Gastrocnemius medialis (tissue), 4 donors: Measurements from ENCODE around the gene OVOL3. TPM values are rescaled to one million over a fixed set of nuclear protein-coding genes. Genes with fewer than 3 reads are reported as not detected.

Source experiments
- ATAC-seq, 2 donors: fragments of 150-250 bp; one replicate each; pipeline ENCODE4 v1.9.1; 2016
- DNase-seq, 2 donors: peaks; one replicate each; pipeline ENCODE4 v3.0.0-alpha.2; 2019
- H3K27ac ChIP-seq, 4 donors: fragments of 200-600 bp; sonication (generic); 1 replicate in 1 of 4; 2 replicates in 3 of 4; pipeline ENCODE4 v1.5.1; 2016 to 2018; ENCODE audit warnings: mild to moderate bottlenecking in 2 of 4, moderate library complexity in 1 of 4
- H3K27me3 ChIP-seq, 3 donors: fragments of 200-600 bp; sonication (generic) in 2 of 3; 1 replicate in 1 of 3; 2 replicates in 2 of 3; pipeline versions ENCODE4 v1.5.1 to v1.6.0; 2016 to 2019; ENCODE audit warnings: mild to moderate bottlenecking in 1 of 3, moderate library complexity in 1 of 3
- H3K36me3 ChIP-seq, 2 donors: fragments of 200-600 bp; sonication (generic) in 1 of 2; one replicate each; pipeline ENCODE4 v1.5.1; 2017 to 2018
- H3K4me1 ChIP-seq, 2 donors: fragments of 200-600 bp; sonication (generic) in 1 of 2; one replicate each; pipeline ENCODE4 v1.5.1; 2016 to 2017; ENCODE audit warnings: mild to moderate bottlenecking in 2 of 2
- H3K4me3 ChIP-seq, 4 donors: fragments of 200-600 bp; sonication (generic) in 3 of 4; 1 replicate in 1 of 4; 2 replicates in 3 of 4; pipeline ENCODE4 v1.5.1; 2016 to 2019; ENCODE audit warnings: mild to moderate bottlenecking in 2 of 4
- H3K9me3 ChIP-seq, 3 donors: fragments of 200-600 bp; sonication (generic) in 2 of 3; 1 replicate in 1 of 3; 2 replicates in 2 of 3; pipeline ENCODE4 v1.5.1; 2016 to 2019
- POLR2A ChIP-seq, 2 donors: fragments of 450-650 bp; IDR thresholded peaks; one replicate each; pipeline ENCODE4 v1.6.1; 2017; ENCODE audit warnings: antibody characterized with exemption in 2 of 2, mild to moderate bottlenecking in 2 of 2, moderate library complexity in 2 of 2
- in situ Hi-C, 4 donors: fragments of 200-750 bp; cut with MboI; loops; one replicate each; pipeline versions ENCODE4 v1.15.0 to v1.8.0; 2017; ENCODE audit warnings: low sequenced_read_pairs in 4 of 4
- intact Hi-C: fragments of 100-400 bp; cut with DNase I; formaldehyde crosslinking; loops from one replicate; pipeline ENCODE4 v1.15.1; 2023; ENCODE audit warnings: low total_unique reads
- total RNA-seq, 4 donors: library from RNA; depleted of rRNA; stranded (reverse); fragments of >200 nt; gene quantifications; one replicate each; pipeline versions ENCODE4 v1.1.0 to v1.2.3, GENCODE V29; 2016
- TF ChIP-seq, protein P1 (sequence below), 5 experiments: fragments of 450-650 bp in 3 of 5; fragments of 200-600 bp in 2 of 5; sonication (generic) in 2 of 5; IDR thresholded peaks in 4 of 5; conservative IDR thresholded peaks in 1 of 5; 1 replicate in 4 of 5; 2 replicates in 1 of 5; pipeline ENCODE4 v1.5.1; 2016 to 2019; ENCODE audit warnings: antibody characterized with exemption in 5 of 5, mild to moderate bottlenecking in 3 of 5, moderate library complexity in 3 of 5

OVOL3 gene
- total RNA-seq, 4 donors from 2014 or later = not detected

DNA sequence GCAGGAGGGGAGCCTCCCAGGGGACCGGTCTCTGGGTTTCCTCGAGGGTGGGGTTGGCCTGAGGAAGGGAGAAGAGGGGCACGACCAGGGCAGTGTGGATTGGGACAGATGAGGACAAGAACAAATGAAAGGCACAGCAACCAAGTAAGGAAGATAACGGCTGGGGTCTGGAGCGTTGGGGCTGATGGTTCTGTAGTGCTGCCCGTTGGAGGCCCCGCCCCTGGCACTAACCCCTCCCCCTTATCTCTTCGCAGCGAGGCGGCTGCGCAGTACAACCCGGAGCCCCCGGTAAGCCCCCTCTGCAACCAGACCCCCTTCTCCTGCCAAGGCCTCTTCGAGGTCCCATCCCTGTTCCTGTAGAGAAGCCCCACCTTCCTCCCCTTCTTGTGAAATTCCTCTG lies 31.1 kb downstream of the OVOL3 start:
- Histone ChIP-seq H3K36me3 (peaks cover 6 to 47% of the 10 kb centered on the region in 2 donors), H3K9me3 (no peaks in the 10 kb centered on the region), H3K27me3 (no peaks in the 10 kb centered on the region), H3K4me1 (peaks cover 12 to 16% of the 10 kb centered on the region in 2 donors), H3K4me3 (no peak overlapping the region), H3K27ac (peak overlapping the region; percentile 97 to 100 (median 98))
- intact Hi-C loops (no loop called here), in situ Hi-C loops (loop anchor here in 1 of 4 donors (25.0 kb wide), 1 partner anchor 380 kb away; the partner anchor contains the start of genes HSPB6 and PROSER3)
- DNase-seq (no peak), ATAC-seq (no peak)
- TF ChIP-seq, protein P1, sequence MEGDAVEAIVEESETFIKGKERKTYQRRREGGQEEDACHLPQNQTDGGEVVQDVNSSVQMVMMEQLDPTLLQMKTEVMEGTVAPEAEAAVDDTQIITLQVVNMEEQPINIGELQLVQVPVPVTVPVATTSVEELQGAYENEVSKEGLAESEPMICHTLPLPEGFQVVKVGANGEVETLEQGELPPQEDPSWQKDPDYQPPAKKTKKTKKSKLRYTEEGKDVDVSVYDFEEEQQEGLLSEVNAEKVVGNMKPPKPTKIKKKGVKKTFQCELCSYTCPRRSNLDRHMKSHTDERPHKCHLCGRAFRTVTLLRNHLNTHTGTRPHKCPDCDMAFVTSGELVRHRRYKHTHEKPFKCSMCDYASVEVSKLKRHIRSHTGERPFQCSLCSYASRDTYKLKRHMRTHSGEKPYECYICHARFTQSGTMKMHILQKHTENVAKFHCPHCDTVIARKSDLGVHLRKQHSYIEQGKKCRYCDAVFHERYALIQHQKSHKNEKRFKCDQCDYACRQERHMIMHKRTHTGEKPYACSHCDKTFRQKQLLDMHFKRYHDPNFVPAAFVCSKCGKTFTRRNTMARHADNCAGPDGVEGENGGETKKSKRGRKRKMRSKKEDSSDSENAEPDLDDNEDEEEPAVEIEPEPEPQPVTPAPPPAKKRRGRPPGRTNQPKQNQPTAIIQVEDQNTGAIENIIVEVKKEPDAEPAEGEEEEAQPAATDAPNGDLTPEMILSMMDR (IDR thresholded peaks at IDR 0.05 in 4 of 5, conservative IDR thresholded peaks at IDR 0.05 in 1 of 5) = no peak
- no peak for TF ChIP-seq POLR2A (IDR thresholded peaks at IDR 0.05)

DNA sequence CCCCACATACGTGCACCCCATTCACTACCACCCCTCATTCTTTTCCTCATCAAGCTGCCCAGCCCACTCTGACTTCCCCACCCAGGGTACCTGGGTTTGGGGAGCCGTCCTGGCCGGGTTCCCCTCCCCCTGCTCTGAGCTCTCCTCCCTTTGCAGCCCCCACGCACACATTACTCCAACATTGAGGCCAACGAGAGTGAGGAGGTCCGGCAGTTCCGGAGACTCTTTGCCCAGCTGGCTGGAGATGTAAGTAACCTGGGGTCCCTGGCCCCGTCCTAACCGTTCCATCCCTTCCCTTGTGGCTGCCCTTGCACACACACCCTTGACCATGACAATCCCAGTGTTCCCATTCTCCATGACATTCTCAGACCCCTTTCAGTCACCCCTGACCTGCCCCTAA lies 31.6 kb downstream of the OVOL3 start:
- H3K27ac ChIP-seq = peak overlapping the region in 2 of 4 donors; percentile 98 to 99
- H3K4me1 ChIP-seq = peaks cover 12% of the 10 kb centered on the region in 2 donors
- H3K4me3 ChIP-seq = no peak overlapping the region
- no peak for DNase-seq
- ATAC-seq = no peak
- no peaks in the 10 kb centered on the region for H3K27me3 ChIP-seq
- in situ Hi-C loops (loop anchor here in 1 of 4 donors (25.0 kb wide), 1 partner anchor 380 kb away; the partner anchor contains the start of genes HSPB6 and PROSER3), intact Hi-C loops (no loop called here)
- no peak for TF ChIP-seq POLR2A (IDR thresholded peaks at IDR 0.05)
- TF ChIP-seq, protein P1 (IDR thresholded peaks at IDR 0.05 in 4 of 5, conservative IDR thresholded peaks at IDR 0.05 in 1 of 5) = no peak
- peaks cover 6 to 52% of the 10 kb centered on the region in 2 donors for H3K36me3 ChIP-seq
- no peaks in the 10 kb centered on the region for H3K9me3 ChIP-seq

DNA sequence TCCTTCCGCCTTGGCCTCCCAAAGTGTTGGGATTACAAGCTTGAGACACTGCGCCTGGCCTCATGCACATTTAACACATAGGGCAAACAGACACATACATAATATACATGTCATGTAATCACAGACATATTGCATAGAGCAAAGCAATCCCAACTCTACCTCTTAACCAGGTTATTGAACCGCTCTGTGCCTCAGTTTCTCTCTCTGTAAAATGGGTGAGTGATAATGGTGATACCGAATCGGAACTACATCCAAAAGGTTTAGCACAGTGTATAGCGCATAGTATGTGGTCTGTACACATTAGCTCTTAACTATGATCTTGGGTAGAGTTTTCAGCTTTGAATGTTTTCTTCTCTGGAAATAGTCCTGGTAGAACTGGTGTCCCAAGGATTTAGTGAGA lies 33.7 kb downstream of the OVOL3 start:
- in situ Hi-C loops = loop anchor here in 1 of 4 donors (25.0 kb wide), 1 partner anchor 382 kb away; the partner anchor contains the start of genes HSPB6 and PROSER3
- intact Hi-C loops = no loop called here

DNA sequence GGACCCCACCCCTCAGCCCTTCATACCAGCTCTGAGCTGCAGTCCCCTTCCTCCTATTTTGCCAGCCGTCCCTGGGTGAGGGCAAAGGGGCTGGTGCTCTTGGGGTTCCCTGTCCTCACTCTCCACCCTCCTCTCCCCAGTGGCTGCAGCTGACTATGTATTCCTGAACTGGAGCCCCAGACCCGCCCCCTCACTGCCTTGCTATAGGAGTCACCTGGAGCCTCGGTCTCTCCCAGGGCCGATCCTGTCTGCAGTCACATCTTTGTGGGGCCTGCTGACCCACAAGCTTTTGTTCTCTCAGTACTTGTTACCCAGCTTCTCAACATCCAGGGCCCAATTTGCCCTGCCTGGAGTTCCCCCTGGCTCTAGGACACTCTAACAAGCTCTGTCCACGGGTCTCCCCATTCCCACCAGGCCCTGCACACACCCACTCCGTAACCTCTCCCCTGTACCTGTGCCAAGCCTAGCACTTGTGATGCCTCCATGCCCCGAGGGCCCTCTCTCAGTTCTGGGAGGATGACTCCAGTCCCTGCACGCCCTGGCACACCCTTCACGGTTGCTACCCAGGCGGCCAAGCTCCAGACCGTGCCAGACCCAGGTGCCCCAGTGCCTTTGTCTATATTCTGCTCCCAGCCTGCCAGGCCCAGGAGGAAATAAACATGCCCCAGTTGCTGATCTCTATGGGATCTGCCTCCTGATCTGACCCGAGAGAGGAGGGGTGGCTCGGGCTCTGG lies 38.9 kb downstream of the OVOL3 start:
- H3K27me3 ChIP-seq = no peaks in the 10 kb centered on the region
- peak in 1 of 2 donors; percentile 50 for DNase-seq
- no peak overlapping the region for H3K4me3 ChIP-seq
- peak overlapping the region; percentile 97 to 100 (median 100) for H3K27ac ChIP-seq
- TF ChIP-seq, protein P1 (IDR thresholded peaks at IDR 0.05 in 4 of 5, conservative IDR thresholded peaks at IDR 0.05 in 1 of 5) = no peak
- no peak for TF ChIP-seq POLR2A (IDR thresholded peaks at IDR 0.05)
- H3K9me3 ChIP-seq = no peaks in the 10 kb centered on the region
- no peak for ATAC-seq
- intact Hi-C loops (loop anchor here (5.0 to 10.0 kb wide), 3 partner anchors 33 to 393 kb away; partner anchors contain the start of genes HSPB6, PROSER3, TBCB and ZNF146), in situ Hi-C loops (loop anchor here in 1 of 4 donors (25.0 kb wide), 1 partner anchor 388 kb away; the partner anchor contains the start of genes HSPB6 and PROSER3)
- H3K36me3 ChIP-seq = peaks cover 6 to 56% of the 10 kb centered on the region in 2 donors
- H3K4me1 ChIP-seq = peaks cover 24 to 29% of the 10 kb centered on the region in 2 donors

More for the DNA sequence above, 33.7 kb downstream of the OVOL3 start:
- H3K9me3 ChIP-seq = no peaks in the 10 kb centered on the region
- no peak for TF ChIP-seq POLR2A (IDR thresholded peaks at IDR 0.05)
- TF ChIP-seq, protein P1 (IDR thresholded peaks at IDR 0.05 in 4 of 5, conservative IDR thresholded peaks at IDR 0.05 in 1 of 5) = no peak
- H3K27me3 ChIP-seq = no peaks in the 10 kb centered on the region
- H3K4me3 ChIP-seq = no peak overlapping the region
- ATAC-seq = no peak
- no peak overlapping the region for H3K27ac ChIP-seq
- no peak for DNase-seq
- peaks cover 8% of the 10 kb centered on the region in 2 donors for H3K4me1 ChIP-seq
- peaks cover 6 to 73% of the 10 kb centered on the region in 2 donors for H3K36me3 ChIP-seq
